ENCODE data around the gene SIRPA.

The SIRPA gene

DNA sequence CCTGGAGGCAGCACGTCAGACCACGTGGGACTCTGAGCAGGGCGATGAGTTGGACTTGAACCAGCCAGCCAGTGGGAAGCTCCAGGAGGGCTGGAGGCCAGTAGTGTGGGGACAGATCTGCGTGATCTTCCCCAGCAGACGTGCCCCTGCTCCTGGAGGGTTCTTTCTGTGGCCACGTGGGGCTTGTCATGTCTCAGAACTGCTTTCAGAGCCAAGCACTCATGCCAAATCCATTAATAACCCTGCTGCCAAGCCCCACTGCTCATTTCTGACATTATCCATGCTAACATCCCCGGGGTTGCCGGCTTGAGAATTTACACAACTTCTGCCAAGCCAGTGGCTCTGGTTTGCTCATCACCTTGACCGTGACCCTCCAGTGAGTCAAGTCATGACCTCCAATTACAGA, 38.3 kb downstream of the SIRPA start:
- no peak for DNase-seq (ENCODE audit: low read depth in 2 of 2)

DNA sequence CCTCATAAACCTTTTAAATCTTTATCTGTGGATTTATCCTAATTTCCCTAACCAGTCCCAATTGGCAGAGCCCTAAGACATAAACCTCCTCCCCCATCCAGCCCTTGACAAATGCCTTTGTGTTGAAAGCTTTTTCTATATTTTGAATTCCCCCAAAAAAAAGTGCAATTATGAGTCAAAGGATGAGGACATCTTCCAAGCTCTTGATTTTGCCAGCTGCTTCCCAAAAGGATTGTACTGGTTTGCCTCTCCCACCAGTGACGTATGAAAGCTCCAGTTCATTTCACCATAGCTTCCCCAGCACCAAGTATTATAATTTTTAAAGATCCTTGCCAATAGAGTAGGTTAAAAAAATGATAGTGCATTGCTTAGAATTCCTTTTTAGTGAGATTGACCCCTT, 38.9 kb downstream of the SIRPA start:
- no peak for DNase-seq (ENCODE audit: low read depth in 2 of 2)

DNA sequence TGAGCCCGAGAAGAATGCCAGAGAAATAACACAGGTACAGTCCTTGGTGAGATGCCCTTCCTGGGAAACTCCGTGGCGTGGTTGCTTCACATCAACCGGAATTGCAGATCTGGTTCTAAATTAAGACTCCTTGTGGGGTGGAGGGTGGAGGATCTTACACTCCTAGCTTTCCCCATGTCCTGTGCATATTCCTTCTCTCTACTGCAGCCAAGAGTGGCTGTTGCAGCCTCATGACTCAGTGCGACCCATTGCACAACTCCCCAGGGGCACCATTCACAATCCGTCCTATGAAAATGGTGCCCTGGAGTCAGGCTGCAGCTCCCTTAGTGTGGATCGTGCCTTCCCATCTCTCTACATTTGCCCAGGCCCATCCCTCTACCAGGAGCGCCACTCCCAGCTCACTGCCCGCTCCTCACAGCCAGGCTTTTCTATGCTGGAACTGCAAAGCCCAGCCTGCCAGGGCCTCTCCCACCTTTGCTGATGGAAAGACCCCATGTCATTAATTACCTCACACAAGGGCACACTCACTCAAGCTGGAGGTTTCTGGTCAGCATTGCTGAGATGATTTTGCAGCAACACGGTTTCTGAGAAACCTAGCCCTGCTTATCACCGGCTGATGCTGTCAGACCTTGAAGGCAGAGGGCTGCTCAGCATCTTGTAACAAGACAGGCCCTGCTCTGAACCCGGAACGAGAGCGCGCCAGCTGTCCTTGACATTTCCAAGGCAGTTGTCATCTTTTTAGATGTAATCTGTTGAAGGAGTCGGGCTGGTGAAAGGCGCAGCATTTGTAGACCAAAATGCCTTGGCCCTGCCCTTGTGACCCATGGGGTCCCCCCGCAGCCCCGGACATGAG, 39.7 kb downstream of the SIRPA start:
- no peak for DNase-seq (ENCODE audit: low read depth in 2 of 2)

DNA sequence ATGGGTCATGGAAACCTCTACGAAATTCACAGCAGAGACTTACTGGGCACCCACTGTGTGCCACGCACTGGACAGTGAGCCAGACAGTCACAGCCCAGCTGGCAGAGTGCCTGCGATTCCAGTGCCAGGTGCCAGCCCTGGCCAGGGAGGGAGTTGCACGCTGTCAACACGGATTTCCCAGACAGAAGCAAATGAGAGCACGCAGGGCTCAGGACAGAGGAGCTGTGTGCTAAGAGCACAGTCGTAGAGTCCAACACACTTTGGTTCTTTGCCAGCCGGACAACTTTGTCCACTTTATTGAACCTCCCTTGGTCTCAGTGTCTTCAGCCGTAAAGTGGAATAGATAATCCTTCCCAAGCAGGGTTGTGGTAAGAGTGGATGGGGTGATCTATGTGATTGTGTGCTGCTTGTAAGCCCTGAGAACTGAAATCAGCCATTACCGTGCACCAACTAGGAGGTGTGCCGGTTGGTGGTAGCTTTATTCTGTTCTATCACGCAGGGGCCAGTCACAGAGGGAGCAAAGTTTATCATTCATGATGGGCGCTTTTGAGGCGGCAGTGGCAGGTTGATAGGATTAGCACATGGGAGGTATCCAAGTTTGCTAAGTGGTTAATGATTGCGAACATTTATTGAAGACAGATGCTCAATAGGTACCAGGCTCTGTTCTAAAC, 40.6 kb downstream of the SIRPA start:
- DNase-seq (ENCODE audit: low read depth in 2 of 2) = no peak

DNA sequence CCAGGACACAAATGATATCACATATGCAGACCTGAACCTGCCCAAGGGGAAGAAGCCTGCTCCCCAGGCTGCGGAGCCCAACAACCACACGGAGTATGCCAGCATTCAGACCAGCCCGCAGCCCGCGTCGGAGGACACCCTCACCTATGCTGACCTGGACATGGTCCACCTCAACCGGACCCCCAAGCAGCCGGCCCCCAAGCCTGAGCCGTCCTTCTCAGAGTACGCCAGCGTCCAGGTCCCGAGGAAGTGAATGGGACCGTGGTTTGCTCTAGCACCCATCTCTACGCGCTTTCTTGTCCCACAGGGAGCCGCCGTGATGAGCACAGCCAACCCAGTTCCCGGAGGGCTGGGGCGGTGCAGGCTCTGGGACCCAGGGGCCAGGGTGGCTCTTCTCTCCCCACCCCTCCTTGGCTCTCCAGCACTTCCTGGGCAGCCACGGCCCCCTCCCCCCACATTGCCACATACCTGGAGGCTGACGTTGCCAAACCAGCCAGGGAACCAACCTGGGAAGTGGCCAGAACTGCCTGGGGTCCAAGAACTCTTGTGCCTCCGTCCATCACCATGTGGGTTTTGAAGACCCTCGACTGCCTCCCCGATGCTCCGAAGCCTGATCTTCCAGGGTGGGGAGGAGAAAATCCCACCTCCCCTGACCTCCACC, 42.2 kb downstream of the SIRPA start:
- DNase-seq (ENCODE audit: low read depth in 2 of 2) = no peak

DNA sequence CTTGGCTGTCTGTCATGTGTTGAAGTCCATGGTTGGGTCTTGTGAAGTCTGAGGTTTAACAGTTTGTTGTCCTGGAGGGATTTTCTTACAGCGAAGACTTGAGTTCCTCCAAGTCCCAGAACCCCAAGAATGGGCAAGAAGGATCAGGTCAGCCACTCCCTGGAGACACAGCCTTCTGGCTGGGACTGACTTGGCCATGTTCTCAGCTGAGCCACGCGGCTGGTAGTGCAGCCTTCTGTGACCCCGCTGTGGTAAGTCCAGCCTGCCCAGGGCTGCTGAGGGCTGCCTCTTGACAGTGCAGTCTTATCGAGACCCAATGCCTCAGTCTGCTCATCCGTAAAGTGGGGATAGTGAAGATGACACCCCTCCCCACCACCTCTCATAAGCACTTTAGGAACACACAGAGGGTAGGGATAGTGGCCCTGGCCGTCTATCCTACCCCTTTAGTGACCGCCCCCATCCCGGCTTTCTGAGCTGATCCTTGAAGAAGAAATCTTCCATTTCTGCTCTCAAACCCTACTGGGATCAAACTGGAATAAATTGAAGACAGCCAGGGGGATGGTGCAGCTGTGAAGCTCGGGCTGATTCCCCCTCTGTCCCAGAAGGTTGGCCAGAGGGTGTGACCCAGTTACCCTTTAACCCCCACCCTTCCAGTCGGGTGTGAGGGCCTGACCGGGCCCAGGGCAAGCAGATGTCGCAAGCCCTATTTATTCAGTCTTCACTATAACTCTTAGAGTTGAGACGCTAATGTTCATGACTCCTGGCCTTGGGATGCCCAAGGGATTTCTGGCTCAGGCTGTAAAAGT, 43.5 kb downstream of the SIRPA start:
- no peak for DNase-seq (ENCODE audit: low read depth in 2 of 2)

DNA sequence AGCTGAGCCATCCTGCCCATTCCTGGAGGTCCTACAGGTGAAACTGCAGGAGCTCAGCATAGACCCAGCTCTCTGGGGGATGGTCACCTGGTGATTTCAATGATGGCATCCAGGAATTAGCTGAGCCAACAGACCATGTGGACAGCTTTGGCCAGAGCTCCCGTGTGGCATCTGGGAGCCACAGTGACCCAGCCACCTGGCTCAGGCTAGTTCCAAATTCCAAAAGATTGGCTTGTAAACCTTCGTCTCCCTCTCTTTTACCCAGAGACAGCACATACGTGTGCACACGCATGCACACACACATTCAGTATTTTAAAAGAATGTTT, 44.0 kb downstream of the SIRPA start:
- no peak for DNase-seq (ENCODE audit: low read depth in 2 of 2)

DNA sequence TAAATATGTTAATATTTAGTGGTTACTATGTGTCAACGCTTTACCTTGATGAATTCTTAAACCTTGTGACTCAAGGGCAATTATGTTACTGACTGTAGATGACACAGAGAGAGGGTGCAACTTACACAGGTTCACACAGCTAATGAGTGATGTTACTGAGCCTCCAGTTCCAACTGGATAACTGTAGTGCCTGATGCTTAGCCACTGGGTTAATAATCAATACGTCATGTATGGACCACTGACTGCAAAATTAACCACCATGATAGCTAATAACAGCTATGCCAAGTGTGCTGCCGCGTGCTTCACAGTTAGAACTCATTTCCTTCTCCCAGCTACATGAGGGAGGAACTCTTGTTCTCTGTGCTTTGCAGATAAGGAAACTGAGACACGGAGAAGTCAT, 45.4 kb downstream of the SIRPA start:
- no peak for DNase-seq (ENCODE audit: low read depth in 2 of 2)

DNA sequence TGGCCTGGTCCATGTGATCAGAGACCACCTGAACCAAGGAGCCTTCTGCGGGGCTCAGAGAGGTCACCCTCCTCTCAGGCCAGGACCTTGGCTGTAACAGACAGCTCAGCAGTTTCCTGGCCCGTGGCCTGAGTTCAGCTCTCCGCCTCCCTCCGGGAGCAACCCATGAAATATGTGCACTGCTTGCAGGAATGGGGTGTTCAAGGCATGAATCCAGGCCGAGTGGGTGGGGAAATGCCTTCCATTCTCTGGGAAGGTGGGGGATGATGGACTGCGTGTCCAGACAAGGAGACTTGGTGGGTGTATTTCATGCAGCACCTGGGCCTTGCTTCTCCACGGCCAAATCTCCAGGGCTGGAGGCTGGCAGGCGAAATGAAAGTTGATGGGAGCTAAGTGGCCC, 46.0 kb downstream of the SIRPA start:
- no peak for DNase-seq (ENCODE audit: low read depth in 2 of 2)

DNA sequence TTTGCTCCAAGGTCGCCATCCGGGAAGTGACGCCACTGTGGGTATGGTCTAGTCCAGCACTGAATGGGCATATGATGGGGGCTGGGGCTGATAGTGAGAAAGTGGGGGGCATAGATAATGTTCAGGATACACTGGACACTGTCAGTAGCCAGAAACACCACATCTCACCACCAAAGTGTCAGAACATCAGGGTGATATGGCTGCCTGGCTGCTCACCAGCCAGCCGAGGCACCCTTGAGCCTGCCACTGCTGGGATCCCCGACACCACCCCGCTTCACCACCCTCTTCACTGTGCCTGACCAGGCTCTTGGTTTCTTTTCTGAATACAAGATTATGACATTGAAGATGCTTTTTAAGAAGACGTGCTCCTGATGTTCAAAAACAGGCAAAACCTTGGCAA, 46.9 kb downstream of the SIRPA start:
- no peak for DNase-seq (ENCODE audit: low read depth in 2 of 2)

DNA sequence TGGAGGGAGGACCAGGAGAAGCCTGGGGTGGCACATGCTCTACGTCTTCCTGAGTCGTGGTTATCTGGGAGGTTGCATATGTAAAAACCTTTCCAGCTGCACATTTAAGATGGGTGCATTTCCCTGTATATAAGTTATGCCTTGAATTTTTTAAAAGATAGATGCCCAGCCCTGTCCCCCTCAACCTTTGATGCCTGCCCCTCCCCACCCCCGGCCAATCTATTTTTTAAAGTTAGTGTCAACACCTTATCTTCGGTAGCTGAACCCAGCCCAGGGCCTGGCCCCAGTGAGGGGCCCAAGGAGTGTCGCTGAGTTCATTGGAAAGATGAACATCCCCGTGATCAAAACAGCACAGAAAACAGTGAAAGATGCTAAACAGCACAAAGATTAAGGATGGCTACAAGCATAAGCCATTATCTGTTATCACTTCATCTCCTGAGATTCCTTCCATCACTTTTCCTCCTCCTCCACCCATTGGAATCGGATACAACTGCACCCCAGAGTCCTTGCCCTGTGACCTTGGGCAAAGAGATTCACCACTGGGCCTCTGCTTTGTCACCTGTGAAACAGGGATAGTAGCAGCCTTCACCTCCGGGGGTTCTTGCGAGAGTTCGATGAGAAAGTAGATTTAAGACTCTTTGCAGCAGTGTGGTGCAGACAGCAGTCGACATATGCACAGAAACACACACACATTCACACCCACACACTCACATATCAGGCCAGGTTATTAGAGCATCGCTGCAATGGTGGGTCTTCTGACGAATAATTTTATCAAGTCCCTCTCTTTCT, 47.5 kb downstream of the SIRPA start:
- no peak for DNase-seq (ENCODE audit: low read depth in 2 of 2)

DNA sequence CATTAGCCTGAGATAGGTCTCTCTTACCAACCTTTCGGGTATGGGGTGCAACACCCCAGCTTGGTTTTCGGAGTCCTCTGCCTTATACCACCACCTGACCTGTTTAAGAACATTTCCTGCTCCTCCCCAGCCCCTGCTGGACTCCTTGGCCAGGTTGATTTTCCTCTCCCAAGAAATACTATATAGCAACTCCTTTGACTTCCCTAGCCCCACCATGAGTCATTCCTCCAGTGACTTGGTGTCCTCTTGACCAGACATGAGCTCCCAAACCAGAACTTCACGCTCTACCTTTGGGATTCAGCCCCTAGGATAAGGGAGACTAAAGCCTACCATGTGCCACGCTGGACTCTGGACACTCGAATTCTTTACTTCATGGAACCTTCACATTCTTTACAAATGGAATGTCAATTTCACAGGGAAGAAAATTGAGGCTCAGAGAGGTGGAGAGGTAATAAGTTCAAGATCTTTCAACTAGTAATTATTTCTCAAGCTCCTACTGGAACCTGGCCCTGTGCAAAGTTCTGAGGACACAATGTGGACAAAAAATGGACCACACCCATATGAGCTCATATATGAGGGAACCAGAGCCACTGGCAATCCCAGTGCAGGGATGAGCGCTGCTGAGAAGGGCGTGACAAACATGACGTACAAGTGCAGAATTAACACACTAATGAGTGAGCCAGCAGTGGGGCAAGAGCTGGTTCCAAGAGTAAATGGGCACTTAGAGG, 48.2 kb downstream of the SIRPA start:
- DNase-seq (ENCODE audit: low read depth in 2 of 2) = no peak

DNA sequence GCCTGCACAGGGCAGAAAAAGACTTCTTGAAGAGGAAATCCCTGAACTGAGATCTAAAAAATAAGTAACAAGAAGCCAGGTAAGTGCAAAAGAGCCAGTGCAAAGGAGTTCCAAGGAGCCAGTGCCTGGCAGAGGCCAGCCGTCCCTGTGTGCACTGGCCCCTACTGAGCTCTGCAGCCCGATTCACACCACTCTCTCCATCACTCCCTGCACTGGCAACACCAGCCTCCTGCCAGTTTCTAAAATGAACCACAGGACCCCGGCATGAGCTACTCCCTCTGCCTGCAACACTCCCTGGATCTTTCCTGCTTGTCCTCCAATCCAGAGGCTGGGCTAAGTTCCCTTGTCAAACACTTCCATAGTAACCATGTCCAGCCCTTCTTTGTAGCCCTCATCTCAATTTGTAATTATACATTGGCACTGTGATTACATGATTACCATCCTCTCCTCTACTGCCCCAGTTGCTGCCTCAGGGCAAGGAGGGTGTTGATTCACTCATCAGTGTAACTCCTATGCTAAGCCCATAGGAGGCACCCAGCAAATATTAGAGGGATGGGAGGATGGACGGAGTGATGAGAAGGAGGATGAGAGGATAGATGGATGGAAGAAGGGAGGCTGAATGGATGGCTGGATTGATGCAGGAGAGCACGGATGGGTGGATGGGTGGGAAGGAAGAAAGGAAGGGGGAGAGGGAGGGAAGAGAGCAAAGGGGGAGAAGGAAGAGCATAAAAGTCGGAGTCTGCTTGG, 49.3 kb downstream of the SIRPA start:
- no peak for DNase-seq (ENCODE audit: low read depth in 2 of 2)

DNA sequence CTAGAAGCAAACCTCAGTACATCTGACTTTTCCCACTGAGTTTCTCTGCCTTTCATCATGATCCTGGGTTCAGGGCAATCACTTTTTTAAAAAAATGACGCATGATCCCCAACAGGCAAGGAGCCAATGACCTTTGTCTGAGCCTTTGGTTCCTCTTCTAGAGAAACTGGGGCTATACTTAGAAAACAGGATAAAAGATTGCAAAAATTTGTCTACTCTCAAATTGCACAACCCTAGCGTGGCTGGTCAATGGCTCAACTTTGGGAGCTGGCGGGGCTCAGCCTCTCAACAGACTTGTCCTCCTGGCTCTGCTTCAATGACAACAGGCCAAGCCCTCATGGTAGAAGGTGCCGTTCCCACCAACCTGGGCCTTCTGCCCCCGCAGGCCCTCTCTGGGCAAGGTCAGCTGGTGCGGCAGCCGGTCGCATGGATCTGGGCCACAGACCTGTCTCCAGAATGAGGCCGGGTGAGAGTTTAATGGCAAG, 50.0 kb downstream of the SIRPA start:
- no peak for DNase-seq (ENCODE audit: low read depth in 2 of 2)

DNA sequence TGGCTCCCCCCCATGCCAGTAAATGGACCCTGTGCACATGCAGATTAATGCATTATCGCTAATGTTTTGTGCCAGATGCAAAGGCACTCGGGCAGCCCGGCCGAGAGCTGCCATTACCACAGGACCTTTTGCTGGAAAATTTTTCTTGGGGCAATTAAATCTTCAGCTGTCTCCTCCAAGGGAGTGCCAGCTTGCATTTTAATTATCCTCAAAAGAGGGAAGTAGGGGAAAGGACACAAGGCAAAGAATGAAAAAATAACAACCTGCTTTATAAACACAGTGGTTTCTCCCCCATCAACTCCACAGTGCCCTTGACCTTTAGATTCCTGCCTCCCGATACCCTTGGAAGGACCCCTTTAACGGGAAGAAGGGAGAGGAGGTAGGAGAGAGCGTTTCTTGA, 50.5 kb downstream of the SIRPA start:
- no peak for DNase-seq (ENCODE audit: low read depth in 2 of 2)

DNA sequence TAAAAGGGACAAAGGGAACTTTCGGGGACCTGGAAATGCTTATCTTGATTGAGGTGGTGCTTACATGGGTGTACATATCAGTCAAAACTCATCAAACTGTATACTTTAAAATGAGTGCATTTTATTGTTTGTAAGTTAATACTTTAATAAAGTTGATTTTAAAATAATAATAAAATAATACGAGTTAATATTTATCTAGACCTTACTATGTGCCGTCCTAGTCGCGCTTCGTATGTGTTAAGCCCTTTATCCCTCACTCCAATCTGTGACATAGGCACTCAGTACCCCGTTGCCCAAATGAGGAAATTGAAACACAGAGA, 51.2 kb downstream of the SIRPA start:
- no peak for DNase-seq (ENCODE audit: low read depth in 2 of 2)

DNA sequence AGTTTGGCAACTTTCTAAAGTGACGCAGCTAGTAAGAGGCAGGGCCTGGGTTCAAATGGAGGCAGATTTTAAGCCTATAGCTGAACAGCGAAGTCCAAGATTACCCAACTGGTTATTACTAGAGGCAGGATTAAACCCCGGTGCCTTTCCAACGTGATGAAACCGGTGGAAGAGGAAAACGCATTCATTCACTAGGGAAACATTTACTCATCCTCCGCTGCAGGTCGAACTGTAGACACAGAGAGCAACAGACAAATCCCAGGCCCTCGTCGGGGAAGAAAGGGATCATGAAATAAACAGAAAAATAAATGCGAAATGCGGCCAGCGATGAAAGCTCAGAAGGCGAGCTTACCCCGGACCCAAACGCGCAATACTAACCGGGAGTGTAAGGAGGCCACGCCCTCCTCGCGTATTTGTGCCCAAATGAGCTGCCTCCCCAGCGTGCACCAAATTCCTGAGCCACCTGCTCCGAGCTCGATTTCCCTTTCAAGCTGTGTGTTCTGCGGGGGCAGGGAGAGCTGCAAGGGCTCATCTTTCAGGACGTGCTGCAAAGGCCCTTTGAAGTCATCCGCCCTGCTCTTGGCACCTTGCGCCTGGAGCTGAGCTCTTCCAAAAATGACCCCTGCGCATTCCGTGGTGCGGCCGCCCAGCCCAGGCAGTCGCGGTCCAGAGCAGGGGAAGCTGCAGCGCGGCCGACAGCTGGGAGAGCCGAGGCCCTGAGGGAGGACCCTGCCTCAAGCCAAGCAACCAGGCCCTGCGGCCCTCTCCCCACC, 51.7 kb downstream of the SIRPA start:
- no peak for DNase-seq (ENCODE audit: low read depth in 2 of 2)

DNA sequence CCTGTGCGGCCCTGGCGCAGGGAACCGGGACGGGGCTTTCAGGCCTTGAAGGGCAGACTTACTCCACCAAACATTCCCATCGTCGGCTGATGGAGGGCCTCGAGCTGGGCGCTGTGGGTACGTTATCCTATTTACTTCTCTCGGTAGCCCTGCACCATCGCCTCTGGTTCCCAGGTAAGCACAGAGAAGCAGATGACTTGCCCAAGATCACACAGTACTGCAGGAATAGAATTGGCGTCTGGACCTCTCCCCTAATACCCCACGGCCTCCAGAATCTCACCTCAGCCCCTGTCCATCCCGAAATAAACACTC, 52.3 kb downstream of the SIRPA start:
- no peak for DNase-seq (ENCODE audit: low read depth in 2 of 2)

DNA sequence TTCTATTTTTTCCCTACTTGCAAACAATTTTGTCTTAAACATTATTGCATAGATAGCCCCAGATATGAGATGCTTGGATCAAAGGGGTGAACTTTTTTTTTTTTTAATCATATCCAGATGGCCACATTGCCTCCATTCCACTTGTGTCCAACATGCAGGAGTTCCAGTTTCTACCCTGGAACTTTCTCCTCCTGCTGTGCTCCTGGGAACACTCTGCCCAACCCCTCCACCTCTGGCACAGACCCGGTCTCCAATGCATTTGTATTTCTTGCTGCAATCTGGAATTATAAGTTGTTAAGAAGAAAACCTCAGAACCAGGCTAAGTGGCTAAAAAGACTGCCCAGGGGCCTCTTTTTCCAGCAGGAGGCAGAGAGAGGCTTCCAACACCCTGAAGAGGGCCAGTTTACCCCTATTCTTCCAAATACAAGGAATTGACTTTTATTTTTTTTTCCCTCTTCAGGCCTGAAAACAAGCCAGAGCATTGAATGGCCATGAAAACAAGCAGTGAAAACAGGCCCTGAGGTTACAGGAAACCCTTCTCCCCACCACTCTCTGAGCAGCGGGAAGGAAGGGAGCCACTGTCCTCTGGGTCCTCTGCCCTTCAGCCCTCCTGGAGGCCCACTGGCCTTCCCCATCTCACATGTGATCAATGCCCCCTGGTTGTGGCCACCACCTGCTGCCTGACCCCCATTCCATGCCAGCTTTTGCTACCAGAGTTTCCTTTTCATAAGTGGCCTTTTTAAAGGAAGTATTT, 54.3 kb downstream of the SIRPA start:
- DNase-seq (ENCODE audit: low read depth in 2 of 2) = no peak
